ENCODE data around the gene FLYWCH1.
A peak's percentile ranks its signal among the peaks of the same experiment; 100 is the strongest.
"Not testable (repeated sequence)": the region's sequence is repeated elsewhere in the genome, so short reads cannot be mapped to it uniquely, and the experiment has no call there.

Gene FLYWCH1

GRCh38 chr16:2899564-2900072 lies 12.1 kb upstream of the FLYWCH1 start:
- DNase-seq = no peak

- DNase-seq = no peak
These were observed 11.1 kb upstream of the FLYWCH1 start for GRCh38 chr16:2900526-2901075.

GRCh38 chr16:2902337-2903130 lies 9.2 kb upstream of the FLYWCH1 start:
- no peak for DNase-seq

- DNase-seq = peak; percentile 46 to 60 (median 52)
These were observed 7.4 kb upstream of the FLYWCH1 start for GRCh38 chr16:2904100-2904921.

- DNase-seq = peak in 1 of 4 experiments; percentile 36
These were observed 6.8 kb upstream of the FLYWCH1 start for GRCh38 chr16:2904922-2905240.

GRCh38 chr16:2905241-2905987 lies 6.3 kb upstream of the FLYWCH1 start:
- DNase-seq = peak; percentile 74 to 95 (median 90)

GRCh38 chr16:2905988-2906387 lies 5.7 kb upstream of the FLYWCH1 start:
- no peak for DNase-seq

- not testable (repeated sequence) for DNase-seq
These were observed 4.5 kb upstream of the FLYWCH1 start for GRCh38 chr16:2907084-2907753.

GRCh38 chr16:2910441-2910969 lies 1.2 kb upstream of the FLYWCH1 start:
- no peak for DNase-seq

GRCh38 chr16:2912330-2913199 lies 834 bp downstream of the FLYWCH1 start:
- DNase-seq = peak in 1 of 4 experiments; percentile 23

GRCh38 chr16:2913603-2914002 lies 1.9 kb downstream of the FLYWCH1 start:
- DNase-seq = no peak

GRCh38 chr16:2914233-2914632 lies 2.5 kb downstream of the FLYWCH1 start:
- DNase-seq = no peak

- no peak for DNase-seq
These were observed 3.6 kb downstream of the FLYWCH1 start for GRCh38 chr16:2915196-2915929.

- DNase-seq = peak in 3 of 4 experiments; percentile 26 to 30 (median 27)
These were observed 8.0 kb downstream of the FLYWCH1 start for GRCh38 chr16:2919511-2920255.

- DNase-seq = no peak
These were observed 11.8 kb downstream of the FLYWCH1 start for GRCh38 chr16:2923481-2923880.

- DNase-seq = no peak
These were observed 13.4 kb downstream of the FLYWCH1 start for GRCh38 chr16:2924901-2925755.

GRCh38 chr16:2925951-2926649 lies 14.4 kb downstream of the FLYWCH1 start:
- DNase-seq = no peak

- no peak for DNase-seq
These were observed 14.9 kb downstream of the FLYWCH1 start for GRCh38 chr16:2926650-2926999.

All from activated CD4-positive, CD25-positive, alpha-beta regulatory T cell (primary cell).